GM18505 (cell line): ENCODE data around the gene CPSF4L.

Experiments
- ATAC-seq: cut with Tn5 transposase; IDR thresholded peaks from one replicate; pipeline ENCODE4 v1.9.1; 2021; ENCODE audit not compliant: unreplicated experiment
- POLR2A ChIP-seq: IDR thresholded peaks from 4 replicates; pipeline ENCODE4 v1.6.1; 2011; ENCODE audit warnings: borderline replicate concordance; ENCODE audit not compliant: insufficient read depth, insufficient read length; ENCODE audit errors: extremely low read depth

CPSF4L gene

DNA sequence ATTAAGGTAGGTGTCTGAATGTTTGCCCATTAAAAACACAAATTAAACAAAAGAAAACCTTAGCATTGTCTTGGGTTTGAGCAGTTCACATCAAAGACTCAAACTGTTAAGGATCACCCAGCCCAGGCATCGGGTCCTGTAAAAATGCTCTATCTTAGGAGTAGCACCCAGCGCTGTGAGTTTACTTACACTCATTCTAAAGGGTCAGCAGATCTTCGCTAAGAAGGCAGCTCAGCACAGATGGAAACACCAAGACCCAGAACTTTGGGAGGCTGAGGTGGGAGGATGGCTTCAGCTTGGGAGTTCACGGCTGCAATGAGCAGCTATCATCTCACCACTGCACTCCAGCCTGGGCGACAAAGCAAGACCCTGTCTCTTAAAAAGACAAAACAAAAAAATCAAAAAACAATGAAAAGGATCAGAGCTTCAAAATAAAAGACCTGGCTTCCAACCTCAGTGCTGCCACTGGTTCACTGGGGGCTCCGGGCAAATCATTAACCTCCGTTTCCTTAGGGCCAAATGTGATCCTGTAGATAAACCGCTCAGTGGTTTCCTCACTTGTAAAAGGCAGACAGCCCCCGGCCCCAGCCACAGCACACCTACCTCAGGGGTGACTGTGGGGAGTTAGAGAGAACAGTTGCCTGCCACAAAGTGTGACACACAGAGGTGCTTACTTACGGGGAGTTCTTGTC is 57.7 kb downstream of the CPSF4L start:
- no peak for TF ChIP-seq POLR2A
- no peak for ATAC-seq

DNA sequence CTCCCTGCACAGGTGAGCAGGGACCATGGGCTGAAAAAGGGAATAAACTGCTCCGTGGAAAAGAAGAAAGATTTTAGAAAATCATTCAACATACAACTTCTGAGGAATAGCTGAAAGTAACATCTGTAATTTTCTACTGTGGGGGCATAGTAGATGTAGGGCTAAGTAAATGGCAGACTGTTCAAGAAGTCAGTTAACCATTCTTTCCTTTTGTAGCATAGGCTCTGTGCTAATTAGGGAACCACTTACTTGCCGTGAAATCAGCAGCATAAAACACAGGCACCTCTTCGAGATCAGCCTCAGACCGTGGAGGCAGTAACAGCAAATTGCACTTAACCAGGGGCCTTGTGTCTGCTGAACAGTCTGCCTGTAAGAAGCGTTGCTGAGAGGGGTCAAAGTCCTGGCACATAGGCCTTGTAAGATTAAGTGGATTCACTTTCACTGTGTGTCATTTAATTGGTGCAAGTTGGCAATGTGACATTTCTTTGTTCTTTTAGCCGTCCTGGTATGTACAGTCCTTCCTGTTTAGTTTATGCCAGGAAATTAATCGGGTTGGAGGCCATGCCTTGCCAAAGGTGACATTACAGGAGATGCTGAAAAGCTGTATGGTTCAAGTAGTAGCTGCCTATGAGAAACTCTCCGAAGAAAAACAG is 58.4 kb downstream of the CPSF4L start:
- no peak for ATAC-seq
- no peak for TF ChIP-seq POLR2A

DNA sequence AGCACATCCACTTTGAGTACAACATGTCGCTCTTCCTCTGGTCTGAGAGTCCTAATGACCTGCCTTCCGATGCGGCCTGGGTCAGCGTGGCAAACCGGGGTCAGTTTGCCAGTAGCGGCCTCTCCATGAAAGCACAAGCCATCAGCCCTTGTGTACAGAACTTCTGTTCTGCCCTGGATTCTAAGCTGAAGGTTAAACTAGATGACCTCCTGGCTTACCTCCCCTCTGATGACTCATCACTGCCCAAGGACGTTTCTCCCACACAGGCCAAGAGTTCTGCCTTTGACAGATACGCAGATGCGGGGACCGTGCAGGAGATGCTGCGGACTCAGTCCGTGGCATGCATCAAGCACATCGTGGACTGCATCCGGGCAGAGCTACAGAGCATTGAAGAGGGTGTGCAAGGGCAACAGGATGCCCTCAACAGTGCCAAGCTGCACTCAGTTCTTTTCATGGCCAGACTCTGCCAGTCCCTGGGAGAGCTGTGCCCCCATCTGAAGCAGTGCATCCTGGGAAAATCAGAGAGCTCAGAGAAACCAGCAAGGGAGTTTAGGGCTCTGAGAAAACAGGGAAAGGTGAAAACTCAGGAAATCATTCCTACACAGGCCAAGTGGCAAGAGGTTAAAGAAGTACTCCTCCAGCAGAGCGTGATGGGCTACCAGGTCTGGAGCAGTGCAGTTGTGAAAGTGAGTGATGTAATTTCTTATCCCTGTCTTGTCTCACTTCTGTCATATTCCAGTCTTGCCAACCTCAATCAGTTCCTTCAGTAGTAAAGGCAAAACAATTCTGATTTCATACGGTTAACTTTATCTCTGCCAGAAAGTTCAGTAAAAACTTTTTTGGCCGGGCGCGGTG is 60.2 kb downstream of the CPSF4L start:
- no peak for ATAC-seq
- TF ChIP-seq POLR2A, result no peak

DNA sequence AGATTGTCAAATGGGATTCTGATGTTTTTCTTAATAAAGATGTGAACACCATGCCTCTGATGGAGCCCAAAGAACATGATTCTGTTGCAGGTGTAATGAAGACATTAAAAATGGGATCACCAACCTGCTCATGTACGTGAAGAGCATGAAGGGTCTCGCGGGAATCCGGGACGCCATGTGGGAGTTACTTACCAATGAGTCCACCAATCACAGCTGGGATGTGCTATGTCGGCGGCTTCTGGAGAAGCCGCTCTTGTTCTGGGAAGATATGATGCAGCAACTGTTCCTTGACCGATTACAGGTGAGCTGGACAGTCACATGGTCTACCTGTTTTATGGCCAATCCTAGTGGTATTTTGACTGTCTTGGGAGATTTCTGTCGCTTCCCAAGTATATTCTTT is 61.2 kb downstream of the CPSF4L start:
- ATAC-seq, result no peak
- TF ChIP-seq POLR2A, result no peak

DNA sequence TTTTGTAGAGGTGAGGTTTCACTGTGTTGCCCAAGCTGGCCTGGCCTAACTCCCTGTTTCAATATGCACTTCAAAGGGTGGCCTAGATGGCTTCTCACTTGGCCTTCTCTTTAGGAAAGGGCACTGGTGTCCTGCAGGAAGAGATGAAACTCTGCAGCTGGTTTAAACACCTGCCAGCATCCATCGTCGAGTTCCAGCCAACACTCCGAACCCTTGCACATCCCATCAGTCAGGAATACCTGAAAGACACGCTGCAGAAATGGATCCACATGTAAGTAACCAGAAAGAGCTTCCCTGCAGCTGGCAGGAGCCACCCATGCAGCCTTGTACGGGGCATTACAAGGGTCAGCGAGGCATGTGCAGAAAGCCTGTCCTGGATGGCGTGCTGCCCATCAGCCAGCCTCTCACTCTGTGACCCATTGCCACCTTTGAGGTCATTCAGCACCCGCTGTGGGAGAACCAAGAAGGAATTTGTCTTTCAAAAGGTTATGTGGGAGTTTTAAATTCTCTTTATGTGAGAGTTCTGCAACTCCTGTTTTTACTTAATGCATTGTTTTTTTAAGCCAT is 61.8 kb downstream of the CPSF4L start:
- no peak for ATAC-seq
- no peak for TF ChIP-seq POLR2A

DNA sequence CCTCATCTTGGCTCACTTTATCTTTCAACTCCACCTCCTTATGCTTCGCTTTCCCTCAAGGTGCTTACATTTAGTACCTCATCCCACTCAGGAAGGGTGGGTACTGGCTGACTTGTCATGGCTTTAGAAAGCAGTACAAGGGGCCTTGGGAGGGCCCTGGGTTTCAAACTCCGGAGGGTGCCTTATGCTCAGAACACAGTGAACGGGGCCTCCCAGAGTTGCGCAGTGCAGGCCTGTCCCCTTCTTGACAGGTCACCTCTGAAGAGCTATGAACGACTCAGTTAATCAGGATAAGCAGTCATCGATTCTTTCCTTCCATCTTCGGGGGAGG is 62.8 kb downstream of the CPSF4L start:
- ATAC-seq, result no peak
- TF ChIP-seq POLR2A, result no peak
